ENCODE measurements around the gene RPS10. TPM values are rescaled to one million over a fixed set of nuclear protein-coding genes. Genes with fewer than 3 reads are reported as not detected.

The RPS10 gene
- total and polyA plus RNA-seq, 2 experiments from 2014 or later: 1,755 to 2,175 TPM

DNA sequence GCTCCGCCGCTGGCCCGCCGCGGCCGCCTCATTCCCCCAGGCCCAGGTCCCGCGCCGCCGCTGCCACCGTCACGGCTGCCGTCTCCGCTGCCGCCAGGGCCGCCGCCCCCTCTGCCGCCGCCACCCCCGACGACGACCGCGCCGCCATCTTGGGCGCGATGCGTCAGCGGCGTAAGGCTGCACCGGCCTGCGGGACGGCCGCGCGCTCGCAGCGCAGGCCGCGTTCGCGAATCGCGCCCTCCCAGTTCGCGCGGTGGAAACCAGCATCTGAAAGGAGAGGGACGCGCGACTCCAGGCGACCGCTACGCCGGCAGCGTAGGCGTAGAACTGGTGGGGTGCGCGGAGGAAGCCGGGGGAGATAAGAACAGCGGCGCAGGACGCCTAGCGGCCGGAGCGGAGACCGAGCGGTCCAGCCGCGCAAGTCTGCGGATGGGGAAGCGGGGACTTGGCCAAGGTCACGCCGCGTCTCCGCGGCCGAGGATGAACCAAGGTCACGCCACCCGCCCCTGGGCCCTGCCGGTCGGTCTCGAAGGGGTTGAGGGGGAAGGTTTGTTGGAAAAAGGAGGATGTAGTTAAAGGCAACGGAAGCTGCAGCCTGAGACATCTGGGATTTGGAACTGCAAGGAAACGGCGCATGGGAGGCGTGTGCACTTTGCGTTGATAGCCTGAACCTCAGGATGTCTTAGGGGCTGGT, 33.2 kb downstream of the RPS10 start, which contains the start of gene NUDT3:
Gene NUDT3, minus strand, starts transcription at position 173 of the 694 bp plus-strand sequence. CDS start 307 bp downstream, outside the sequence.
- Mint-ChIP-seq H3K36me3 (ENCODE audit: low read depth) (peaks cover 8% of the 10 kb centered on the region), H3K4me3 (no peak within 1 kb of the TSS; the same call in 1 of the 3 replicates), H3K9me3 (peaks cover 15% of the 10 kb centered on the region), H3K4me1 (peaks cover 11% of the 10 kb centered on the region), H3K27ac (peak within 1 kb of the TSS; percentile 95), H3K27me3 (ENCODE audit: insufficient read depth, low read depth, poor library complexity) (peaks cover 10% of the 10 kb centered on the region)
- Histone ChIP-seq H3K27me3 (ENCODE audit: insufficient read depth) (no peaks in the 10 kb centered on the region), H3K4me1 (ENCODE audit: insufficient read depth) (peaks cover 14% of the 10 kb centered on the region; the same call in 1 of the 2 replicates), H3K4me2 (peak within 1 kb of the TSS; percentile 83), H3K9me2 (ENCODE audit: insufficient read depth) (no peaks in the 10 kb centered on the region), H4K20me1 (replicated peaks; ENCODE audit: insufficient read depth) (peaks cover 7% of the 10 kb centered on the region; the same call in 1 of the 2 replicates), H3K79me2 (replicated peaks; ENCODE audit: insufficient read depth) (peaks cover 40% of the 10 kb centered on the region), H3K4me3 (peak within 1 kb of the TSS; percentile 58), H3K27ac (ENCODE audit: low read depth) (peak within 1 kb of the TSS; percentile 78), H3F3A (replicated peaks; ENCODE audit: low read depth) (0 out of 2 replicates have a peak, but pooled peaks cover 3% of the 10 kb centered on the region), H3K36me3 (ENCODE audit: insufficient read depth) (no peaks in the 10 kb centered on the region; the same call in 1 of the 2 replicates), H2AFZ (peak within 1 kb of the TSS; percentile 98)
- DNase-seq (ENCODE audit: low spot score): peak; percentile 95
- TF ChIP-seq, protein P1, sequence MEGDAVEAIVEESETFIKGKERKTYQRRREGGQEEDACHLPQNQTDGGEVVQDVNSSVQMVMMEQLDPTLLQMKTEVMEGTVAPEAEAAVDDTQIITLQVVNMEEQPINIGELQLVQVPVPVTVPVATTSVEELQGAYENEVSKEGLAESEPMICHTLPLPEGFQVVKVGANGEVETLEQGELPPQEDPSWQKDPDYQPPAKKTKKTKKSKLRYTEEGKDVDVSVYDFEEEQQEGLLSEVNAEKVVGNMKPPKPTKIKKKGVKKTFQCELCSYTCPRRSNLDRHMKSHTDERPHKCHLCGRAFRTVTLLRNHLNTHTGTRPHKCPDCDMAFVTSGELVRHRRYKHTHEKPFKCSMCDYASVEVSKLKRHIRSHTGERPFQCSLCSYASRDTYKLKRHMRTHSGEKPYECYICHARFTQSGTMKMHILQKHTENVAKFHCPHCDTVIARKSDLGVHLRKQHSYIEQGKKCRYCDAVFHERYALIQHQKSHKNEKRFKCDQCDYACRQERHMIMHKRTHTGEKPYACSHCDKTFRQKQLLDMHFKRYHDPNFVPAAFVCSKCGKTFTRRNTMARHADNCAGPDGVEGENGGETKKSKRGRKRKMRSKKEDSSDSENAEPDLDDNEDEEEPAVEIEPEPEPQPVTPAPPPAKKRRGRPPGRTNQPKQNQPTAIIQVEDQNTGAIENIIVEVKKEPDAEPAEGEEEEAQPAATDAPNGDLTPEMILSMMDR (conservative IDR thresholded peaks at IDR 0.05; ENCODE audit: low read depth in 2 of 2): peak; percentile 59 to 71
- TF ChIP-seq POLR2AphosphoS5 (IDR thresholded peaks at IDR 0.05; ENCODE audit: low read depth): peak; percentile 53
- TF ChIP-seq ETS1 (IDR thresholded peaks at IDR 0.05): no peak
- no peak for TF ChIP-seq ZNF114 (CRISPR knock-in tag; IDR thresholded peaks at IDR 0.05)
- ATAC-seq: peak; percentile 82

GRCh38 chr6:34391786-34392496, 33.9 kb downstream of the RPS10 start:
- peak; percentile 59 for ATAC-seq
- Histone ChIP-seq H2AFZ (0 out of 2 replicates have a peak overlapping the region, but pooled peaks have one; percentile 38), H3F3A (replicated peaks; ENCODE audit: low read depth) (0 out of 2 replicates have a peak, but pooled peaks cover 3% of the 10 kb centered on the region), H3K4me3 (peak overlapping the region; percentile 58), H3K9me2 (ENCODE audit: insufficient read depth) (no peaks in the 10 kb centered on the region), H3K27ac (ENCODE audit: low read depth) (peak overlapping the region; percentile 78), H3K79me2 (replicated peaks; ENCODE audit: insufficient read depth) (peaks cover 47% of the 10 kb centered on the region), H3K36me3 (ENCODE audit: insufficient read depth) (no peaks in the 10 kb centered on the region; the same call in 1 of the 2 replicates), H3K27me3 (ENCODE audit: insufficient read depth) (no peaks in the 10 kb centered on the region), H3K4me1 (ENCODE audit: insufficient read depth) (peaks cover 14% of the 10 kb centered on the region; the same call in 1 of the 2 replicates), H4K20me1 (replicated peaks; ENCODE audit: insufficient read depth) (peaks cover 7% of the 10 kb centered on the region; the same call in 1 of the 2 replicates), H3K4me2 (peak overlapping the region; percentile 74)
- Mint-ChIP-seq H3K27ac (no peak overlapping the region), H3K4me3 (no peak overlapping the region), H3K27me3 (ENCODE audit: insufficient read depth, low read depth, poor library complexity) (peaks cover 10% of the 10 kb centered on the region), H3K4me1 (peaks cover 13% of the 10 kb centered on the region), H3K9me3 (peaks cover 15% of the 10 kb centered on the region), H3K36me3 (ENCODE audit: low read depth) (peaks cover 8% of the 10 kb centered on the region)
- TF ChIP-seq CREB1 (CRISPR knock-in tag; IDR thresholded peaks at IDR 0.05; ENCODE audit: low read depth) (no peak), STAT1 (IDR thresholded peaks at IDR 0.05; ENCODE audit: unreplicated experiment) (no peak), NANOG (IDR thresholded peaks at IDR 0.05; ENCODE audit: borderline replicate concordance) (no peak), EZH2 (IDR thresholded peaks at IDR 0.05; ENCODE audit: low read depth, unreplicated experiment) (no peak), ZNF331 (CRISPR knock-in tag; IDR thresholded peaks at IDR 0.05; ENCODE audit: low read depth) (0 out of 2 replicates have a peak, but pooled peaks have one; percentile 31)
- peak; percentile 78 for DNase-seq (ENCODE audit: low spot score)

Data from GM23338 (cell line).